GM06990 (cell line): ENCODE measurements around the gene ACSF2.

Source experiments
- DNase-seq: peaks from one replicate; pipeline ENCODE4 v3.0.0-alpha.2; 2011; ENCODE audit not compliant: insufficient read length; ENCODE audit errors: extremely low read depth
- H3K27me3 ChIP-seq: replicated peaks from 2 replicates; pipeline ENCODE4 v1.6.0; 2011; ENCODE audit warnings: low read length; ENCODE audit not compliant: control insufficient read depth, insufficient read depth
- H3K36me3 ChIP-seq: 2 replicates; pipeline ENCODE4 v1.5.1; 2011; ENCODE audit warnings: low read length; ENCODE audit not compliant: control insufficient read depth, insufficient read depth
- H3K4me3 ChIP-seq: replicated peaks from 2 replicates; pipeline ENCODE4 v1.5.1; 2011; ENCODE audit warnings: low read depth, mild to moderate bottlenecking, control low read depth, low read length
- TF ChIP-seq, protein P1 (sequence below): IDR thresholded peaks from 2 replicates; pipeline ENCODE4 v1.5.1; 2011; ENCODE audit warnings: low read length, control low read depth, mild to moderate bottlenecking, inconsistent platforms; ENCODE audit not compliant: insufficient read depth, poor library complexity, severe bottlenecking

Gene ACSF2

GRCh38 chr17:50479522-50480141 is 53.6 kb downstream of the ACSF2 start:
- Histone ChIP-seq H3K4me3 (peak overlapping the region; percentile 85), H3K27me3 (no peaks in the 10 kb centered on the region), H3K36me3 (peaks cover 2% of the 10 kb centered on the region)
- TF ChIP-seq, protein P1, sequence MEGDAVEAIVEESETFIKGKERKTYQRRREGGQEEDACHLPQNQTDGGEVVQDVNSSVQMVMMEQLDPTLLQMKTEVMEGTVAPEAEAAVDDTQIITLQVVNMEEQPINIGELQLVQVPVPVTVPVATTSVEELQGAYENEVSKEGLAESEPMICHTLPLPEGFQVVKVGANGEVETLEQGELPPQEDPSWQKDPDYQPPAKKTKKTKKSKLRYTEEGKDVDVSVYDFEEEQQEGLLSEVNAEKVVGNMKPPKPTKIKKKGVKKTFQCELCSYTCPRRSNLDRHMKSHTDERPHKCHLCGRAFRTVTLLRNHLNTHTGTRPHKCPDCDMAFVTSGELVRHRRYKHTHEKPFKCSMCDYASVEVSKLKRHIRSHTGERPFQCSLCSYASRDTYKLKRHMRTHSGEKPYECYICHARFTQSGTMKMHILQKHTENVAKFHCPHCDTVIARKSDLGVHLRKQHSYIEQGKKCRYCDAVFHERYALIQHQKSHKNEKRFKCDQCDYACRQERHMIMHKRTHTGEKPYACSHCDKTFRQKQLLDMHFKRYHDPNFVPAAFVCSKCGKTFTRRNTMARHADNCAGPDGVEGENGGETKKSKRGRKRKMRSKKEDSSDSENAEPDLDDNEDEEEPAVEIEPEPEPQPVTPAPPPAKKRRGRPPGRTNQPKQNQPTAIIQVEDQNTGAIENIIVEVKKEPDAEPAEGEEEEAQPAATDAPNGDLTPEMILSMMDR: peak; percentile 71
- DNase-seq: peak; percentile 70

DNA sequence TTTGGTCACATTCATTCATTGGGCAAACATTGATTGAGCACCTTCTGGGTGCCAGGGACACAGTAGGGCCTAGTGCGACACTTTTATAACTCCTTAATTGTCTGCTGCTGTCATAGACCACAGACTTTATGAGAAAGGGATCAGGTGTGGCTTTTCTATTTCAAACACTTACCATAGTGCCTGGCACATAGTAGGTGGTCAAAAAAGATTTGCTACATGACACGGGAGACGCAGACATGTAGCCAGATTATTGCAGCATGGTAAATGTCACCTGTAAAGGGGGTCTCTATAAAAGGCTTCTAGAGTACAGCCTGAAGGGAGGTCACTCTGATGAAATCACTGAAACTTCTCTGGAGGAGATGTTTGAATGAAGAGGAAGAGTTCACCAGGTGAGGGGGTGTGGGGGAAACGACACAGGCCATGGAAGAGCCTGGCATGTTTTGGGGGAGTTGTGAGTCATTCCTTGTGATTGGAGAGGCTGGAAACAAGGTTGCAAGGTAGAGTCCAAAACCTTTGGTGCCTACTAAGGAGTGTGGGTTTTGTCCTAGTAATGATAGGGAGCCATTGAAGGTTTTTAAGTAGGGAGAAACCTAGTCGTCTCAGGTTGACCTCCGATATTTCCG is 54.2 kb downstream of the ACSF2 start:
- DNase-seq: no peak
- TF ChIP-seq, protein P1: no peak
- no peak overlapping the region for H3K4me3 ChIP-seq
- H3K36me3 ChIP-seq: peaks cover 2% of the 10 kb centered on the region
- H3K27me3 ChIP-seq: no peaks in the 10 kb centered on the region

- no peak for DNase-seq
- H3K36me3 ChIP-seq: peaks cover 6% of the 10 kb centered on the region
- H3K27me3 ChIP-seq: no peaks in the 10 kb centered on the region
- TF ChIP-seq, protein P1: no peak
- H3K4me3 ChIP-seq: no peak overlapping the region
These were observed 55.0 kb downstream of the ACSF2 start for GRCh38 chr17:50480854-50481490.

GRCh38 chr17:50481648-50482047 is 55.6 kb downstream of the ACSF2 start:
- Histone ChIP-seq H3K36me3 (peaks cover 6% of the 10 kb centered on the region), H3K27me3 (no peaks in the 10 kb centered on the region), H3K4me3 (no peak overlapping the region)
- TF ChIP-seq, protein P1: no peak
- DNase-seq: no peak

- peaks cover 6% of the 10 kb centered on the region for H3K36me3 ChIP-seq
- no peak overlapping the region for H3K4me3 ChIP-seq
- DNase-seq: no peak
- no peaks in the 10 kb centered on the region for H3K27me3 ChIP-seq
- TF ChIP-seq, protein P1: no peak
These were observed 56.1 kb downstream of the ACSF2 start for GRCh38 chr17:50482110-50482509.
